GM12891 (cell line): Measurements from ENCODE around the gene ATXN1.
"Not testable (repeated sequence)": the region's sequence is repeated elsewhere in the genome, so short reads cannot be mapped to it uniquely, and the experiment has no call there.

Experiments
- DNase-seq: peaks from one replicate; pipeline ENCODE4 v3.0.0; 2011; ENCODE audit warnings: low spot score; ENCODE audit not compliant: insufficient read length
- FAIRE-seq: peaks from 2 replicates; lab custom pipeline; 2011; peaks lifted over from hg19 to GRCh38; lab: Jason Lieb, UNC
- PAX5 ChIP-seq: IDR thresholded peaks from 2 replicates; pipeline ENCODE4 v1.6.1; 2011; ENCODE audit warnings: low read length, moderate library complexity, mild to moderate bottlenecking; ENCODE audit not compliant: insufficient read depth, severe bottlenecking
- POLR2A ChIP-seq: IDR thresholded peaks from 2 replicates; pipeline ENCODE4 v1.6.1; 2011; ENCODE audit warnings: low read depth, low read length, control low read depth
- POLR2AphosphoS5 ChIP-seq: IDR thresholded peaks from 2 replicates; pipeline ENCODE4 v1.6.1; 2011; ENCODE audit warnings: low read depth, low read length, control low read depth
- POU2F2 ChIP-seq: IDR thresholded peaks from 2 replicates; pipeline ENCODE4 v1.6.1; 2011; ENCODE audit warnings: low read depth, mild to moderate bottlenecking, control low read depth, low read length, moderate library complexity
- SPI1 ChIP-seq: IDR thresholded peaks from 2 replicates; pipeline ENCODE4 v1.6.1; 2011; ENCODE audit warnings: low read depth, low read length, control low read depth
- TAF1 ChIP-seq: IDR thresholded peaks from 2 replicates; pipeline ENCODE4 v1.6.1; 2011; ENCODE audit warnings: low read depth, low read length, control low read depth

Gene ATXN1

DNA sequence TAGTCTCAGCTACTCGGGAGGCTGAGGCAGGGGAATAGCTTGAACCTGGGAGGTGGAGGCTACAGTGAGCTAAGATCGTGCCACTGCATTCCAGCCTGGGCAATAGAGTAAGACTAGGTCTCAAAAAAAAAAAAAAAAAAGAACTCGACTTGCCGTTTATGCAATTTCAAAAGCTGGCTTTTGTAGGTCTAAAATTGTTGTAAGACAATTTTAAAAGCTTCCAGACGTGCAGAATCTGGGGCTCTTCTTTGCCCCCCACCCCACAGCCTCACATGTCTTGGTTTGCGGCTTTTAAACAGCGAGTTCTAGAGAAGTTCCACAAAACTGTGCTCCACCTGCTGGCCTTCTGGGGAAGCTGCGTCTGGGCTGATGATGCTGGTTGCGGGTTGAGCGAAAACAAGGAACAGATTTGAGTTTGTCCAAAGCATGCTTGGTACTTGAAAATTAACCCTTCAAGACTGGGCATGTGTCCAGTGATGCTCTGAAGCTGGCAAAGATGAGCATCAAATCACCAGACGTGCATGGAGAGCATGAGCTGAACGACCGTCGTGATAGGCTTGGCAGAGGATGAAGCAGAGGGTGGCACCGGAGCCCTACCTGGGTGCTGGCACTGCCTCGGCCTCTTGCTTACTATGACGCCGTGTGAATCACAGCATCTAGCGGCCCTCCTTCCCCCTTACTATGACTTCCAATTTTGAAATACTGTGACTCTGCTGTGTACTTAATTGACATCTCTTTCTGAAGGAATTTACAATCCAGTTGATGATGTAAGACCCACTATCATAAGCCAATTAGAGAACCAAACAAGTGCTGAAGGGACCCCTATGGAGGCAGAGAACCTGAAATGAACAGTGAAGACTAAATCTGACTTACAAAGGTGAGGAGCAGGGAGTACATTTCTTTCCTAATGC is 351.5 kb downstream of the ATXN1 start:
- no peak for DNase-seq
- TF ChIP-seq POLR2AphosphoS5 (no peak), TAF1 (no peak), SPI1 (no peak), PAX5 (no peak), POU2F2 (no peak), POLR2A (no peak)
- FAIRE-seq, result peak; percentile 83

DNA sequence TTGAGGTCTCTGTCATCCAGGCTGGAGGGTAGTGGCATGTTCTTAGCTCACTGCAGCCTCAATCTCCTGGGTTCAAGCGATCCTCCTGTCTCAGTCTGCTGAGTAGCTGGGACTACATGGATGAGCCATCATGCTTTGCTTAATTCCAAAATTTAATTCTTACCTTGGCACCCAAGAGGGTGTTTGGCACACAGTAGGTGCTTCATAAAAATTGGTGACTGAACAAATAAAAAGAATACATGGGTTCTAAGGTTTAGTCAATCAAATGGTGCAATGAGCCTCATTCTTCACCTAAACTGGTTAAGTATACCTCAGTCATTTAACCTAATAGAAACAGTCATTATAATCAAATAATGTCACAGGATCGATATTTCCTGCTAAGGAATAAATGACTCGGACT is 352.5 kb downstream of the ATXN1 start:
- DNase-seq (no peak), FAIRE-seq (no peak)
- TF ChIP-seq POLR2A (no peak), POU2F2 (no peak), POLR2AphosphoS5 (no peak), SPI1 (no peak), TAF1 (no peak), PAX5 (no peak)

DNA sequence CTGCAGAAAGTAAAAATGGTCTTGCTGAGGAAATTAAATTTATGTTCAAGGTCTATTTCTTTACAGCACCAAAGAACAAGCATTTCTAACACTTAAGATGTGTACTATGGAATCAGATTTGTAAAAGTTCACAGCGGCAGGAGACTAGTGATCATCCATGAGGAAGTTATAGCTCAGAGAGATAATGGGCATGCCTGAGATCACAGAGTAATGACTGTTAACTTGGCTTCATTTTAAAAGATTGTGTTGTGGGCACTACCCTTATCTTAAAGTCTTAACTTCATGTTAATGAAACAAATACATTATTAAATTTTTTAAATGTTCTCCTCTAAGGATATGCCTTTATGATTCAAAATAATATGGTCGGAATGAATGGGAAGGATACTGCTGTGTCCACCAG is 354.3 kb downstream of the ATXN1 start:
- DNase-seq (no peak), FAIRE-seq (peak; percentile 41)
- TF ChIP-seq PAX5 (no peak), POLR2A (no peak), TAF1 (no peak), SPI1 (no peak), POLR2AphosphoS5 (no peak), POU2F2 (no peak)

DNA sequence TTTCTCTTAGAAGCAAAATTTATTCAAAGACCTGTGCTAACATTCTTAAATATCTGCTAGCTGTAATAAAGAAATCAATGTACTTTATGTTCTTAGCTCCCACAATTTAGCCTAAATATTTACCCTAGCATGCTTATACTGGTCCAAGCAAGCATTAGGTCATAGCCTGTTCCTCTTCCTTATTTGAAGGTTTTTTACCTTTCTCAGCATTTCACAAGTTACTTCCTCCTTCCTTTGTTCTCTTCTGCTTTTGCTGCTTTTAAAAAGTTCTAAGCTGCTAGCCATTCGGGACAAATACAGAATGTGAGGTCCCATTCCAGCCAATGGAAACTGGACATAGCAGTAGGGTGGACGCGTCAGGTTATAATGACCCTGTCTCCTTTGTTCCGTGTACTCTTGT is 354.7 kb downstream of the ATXN1 start:
- FAIRE-seq, result peak; percentile 33
- not testable (repeated sequence) for DNase-seq

DNA sequence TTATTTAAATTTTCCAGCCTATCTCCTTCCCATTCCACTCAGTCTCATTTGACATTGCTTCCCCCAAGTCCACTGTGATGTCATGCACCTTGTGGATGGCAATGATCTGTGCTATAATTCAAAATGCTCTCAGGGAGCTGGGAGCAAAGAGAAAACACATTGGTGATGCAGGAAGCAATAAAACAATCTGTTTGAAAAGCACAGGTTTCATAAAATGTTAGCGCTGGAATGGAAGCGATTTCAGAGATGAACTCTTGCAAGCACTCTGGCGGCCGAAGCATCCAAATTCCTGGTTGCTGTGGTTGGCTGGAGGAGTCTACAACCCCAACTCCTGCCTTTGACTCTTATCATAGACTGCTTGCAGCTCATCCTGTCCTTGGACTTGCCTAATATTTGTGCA is 355.9 kb downstream of the ATXN1 start:
- no peak for DNase-seq

More for the DNA sequence above, 354.7 kb downstream of the ATXN1 start:
- 0 out of 2 replicates have a peak, but pooled peaks have one; percentile 42 for TF ChIP-seq SPI1

GRCh38 chr6:16404456-16404855 is 356.8 kb downstream of the ATXN1 start:
- no peak for DNase-seq
- FAIRE-seq, result peak; percentile 31
- TF ChIP-seq TAF1 (no peak), PAX5 (no peak), POLR2AphosphoS5 (no peak), POLR2A (no peak), SPI1 (no peak)

More for the DNA sequence above, 355.9 kb downstream of the ATXN1 start:
- no peak for FAIRE-seq
- no peak for TF ChIP-seq PAX5

DNA sequence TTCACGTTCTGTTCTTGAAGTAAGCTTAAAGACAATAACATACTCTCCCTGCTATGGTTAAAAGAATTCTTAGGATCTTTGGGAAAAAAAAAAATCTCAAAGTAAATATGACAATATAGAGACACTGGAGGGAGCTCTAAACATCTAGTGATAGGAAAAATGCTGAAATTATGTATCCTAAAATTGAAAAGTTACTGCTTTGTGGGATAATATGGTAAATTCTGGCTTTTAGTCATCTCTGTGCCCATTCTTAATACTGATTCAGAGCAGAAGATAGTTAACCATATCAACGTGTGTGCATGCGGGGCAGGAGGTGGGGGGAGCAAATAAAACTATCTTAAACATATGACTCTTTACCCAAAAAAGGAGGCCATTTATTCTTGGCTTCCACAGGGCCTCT is 357.4 kb downstream of the ATXN1 start:
- no peak for TF ChIP-seq POU2F2
- TF ChIP-seq SPI1, result no peak
- no peak for FAIRE-seq
- DNase-seq, result no peak

- FAIRE-seq (no peak), DNase-seq (no peak)
- TF ChIP-seq POLR2A (no peak), POU2F2 (no peak), PAX5 (no peak)
Observed at GRCh38 chr6:16402581-16402900, 358.7 kb downstream of the ATXN1 start.

DNA sequence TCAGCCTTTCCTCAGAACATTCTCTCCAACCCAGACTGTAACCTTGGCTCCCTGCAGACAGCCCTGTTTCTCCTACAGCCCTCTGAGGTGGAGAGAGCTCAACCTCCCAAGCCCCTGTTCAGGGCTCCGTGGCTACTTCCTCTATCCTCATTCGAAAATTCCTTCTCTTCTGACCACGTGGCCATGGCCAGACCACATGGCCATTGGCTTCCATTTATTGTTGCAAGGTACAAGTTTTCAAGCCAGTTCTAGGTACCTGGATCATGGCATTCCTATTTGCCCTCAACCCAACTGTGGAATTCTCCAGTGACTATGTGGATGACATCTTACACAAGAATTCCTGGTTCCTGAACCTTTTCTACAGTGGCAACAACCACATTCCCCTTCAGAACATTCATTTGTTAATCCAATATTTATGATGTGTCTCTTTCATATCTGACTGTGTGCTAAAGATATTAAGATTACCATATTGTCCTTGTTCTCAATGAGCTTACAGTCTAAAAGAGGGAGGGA is 361.0 kb downstream of the ATXN1 start:
- TF ChIP-seq TAF1 (no peak), POLR2AphosphoS5 (no peak), POU2F2 (no peak), SPI1 (no peak), POLR2A (no peak), PAX5 (no peak)
- DNase-seq, result no peak
- no peak for FAIRE-seq

GRCh38 chr6:16399695-16400094 is 361.6 kb downstream of the ATXN1 start:
- no peak for FAIRE-seq
- TF ChIP-seq SPI1 (no peak), POU2F2 (no peak), POLR2A (no peak), PAX5 (no peak), POLR2AphosphoS5 (no peak), TAF1 (no peak)

More at GRCh38 chr6:16399695-16400094, 361.6 kb downstream of the ATXN1 start:
- no peak for DNase-seq
